GM18867 (cell line): ENCODE data around the gene NPIPA7.
"Not testable (repeated sequence)": the region's sequence is repeated elsewhere in the genome, so short reads cannot be mapped to it uniquely, and the experiment has no call there.

Source experiments
- ATAC-seq: cut with Tn5 transposase; IDR thresholded peaks from one replicate; pipeline ENCODE4 v1.9.1; 2021; ENCODE audit warnings: mild to moderate bottlenecking, moderate library complexity; ENCODE audit not compliant: unreplicated experiment

Gene NPIPA7

DNA sequence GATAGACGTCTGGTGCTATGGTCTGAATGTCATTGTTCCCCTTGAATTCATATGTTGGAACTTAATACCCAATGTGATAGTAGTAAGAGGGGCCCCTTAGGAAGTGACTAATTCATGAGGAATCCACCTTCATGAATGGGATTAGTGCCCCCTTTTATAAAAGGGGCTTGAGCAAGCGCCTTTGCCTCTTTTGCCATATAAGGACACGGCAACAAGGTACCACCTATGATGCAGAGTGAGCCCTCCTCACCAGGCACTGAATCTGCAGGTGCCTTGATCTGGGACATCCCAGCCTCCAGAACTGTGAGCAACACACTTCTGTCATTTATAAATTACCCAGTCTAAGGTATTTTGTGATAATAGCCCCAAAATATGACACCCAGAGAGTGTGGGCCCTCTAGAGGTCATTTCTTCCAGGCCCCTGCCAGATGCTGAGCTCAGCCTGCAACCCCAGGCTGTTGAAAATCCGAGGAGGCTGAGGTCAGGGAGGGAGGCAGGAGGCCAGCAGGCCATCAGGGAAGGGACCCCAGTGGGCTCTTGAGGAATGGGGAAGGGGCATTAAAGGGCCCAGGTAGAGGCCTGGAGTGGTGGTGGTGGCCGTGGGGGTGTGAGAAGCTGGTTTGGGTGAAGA is 39.1 kb downstream of the NPIPA7 start:
- not testable (repeated sequence) for ATAC-seq

- ATAC-seq = not testable (repeated sequence)
Measured at GRCh38 chr16:16420515-16420914, 41.6 kb downstream of the NPIPA7 start.

DNA sequence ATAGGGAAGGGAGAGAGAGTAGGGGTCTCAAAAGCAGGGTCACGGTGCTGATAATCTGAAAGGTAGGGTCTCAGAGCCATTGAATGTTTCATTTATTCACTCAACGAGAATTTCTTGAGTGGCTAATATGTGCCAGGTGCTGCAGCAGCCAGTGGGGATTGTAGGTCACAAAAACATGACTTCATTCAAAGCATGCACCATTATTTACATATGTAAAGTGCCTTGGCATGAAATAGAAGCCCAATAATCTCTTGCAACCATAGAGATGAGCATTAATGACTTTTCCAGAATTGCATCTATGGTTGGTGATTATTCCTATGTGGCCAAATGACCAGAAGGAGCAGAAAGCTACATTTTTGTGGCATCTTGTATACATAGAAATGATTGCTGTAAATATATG is 46.2 kb downstream of the NPIPA7 start:
- ATAC-seq = not testable (repeated sequence)

GRCh38 chr16:16431135-16431534 is 52.2 kb downstream of the NPIPA7 start:
- not testable (repeated sequence) for ATAC-seq

- not testable (repeated sequence) for ATAC-seq
Measured at GRCh38 chr16:16434711-16435110, 55.8 kb downstream of the NPIPA7 start.

- not testable (repeated sequence) for ATAC-seq
Measured at GRCh38 chr16:16441401-16441800, 62.5 kb downstream of the NPIPA7 start.
